ENCODE results near the gene REEP5.
A peak's percentile ranks its signal among the peaks of the same experiment; 100 is the strongest.

The REEP5 gene

DNA sequence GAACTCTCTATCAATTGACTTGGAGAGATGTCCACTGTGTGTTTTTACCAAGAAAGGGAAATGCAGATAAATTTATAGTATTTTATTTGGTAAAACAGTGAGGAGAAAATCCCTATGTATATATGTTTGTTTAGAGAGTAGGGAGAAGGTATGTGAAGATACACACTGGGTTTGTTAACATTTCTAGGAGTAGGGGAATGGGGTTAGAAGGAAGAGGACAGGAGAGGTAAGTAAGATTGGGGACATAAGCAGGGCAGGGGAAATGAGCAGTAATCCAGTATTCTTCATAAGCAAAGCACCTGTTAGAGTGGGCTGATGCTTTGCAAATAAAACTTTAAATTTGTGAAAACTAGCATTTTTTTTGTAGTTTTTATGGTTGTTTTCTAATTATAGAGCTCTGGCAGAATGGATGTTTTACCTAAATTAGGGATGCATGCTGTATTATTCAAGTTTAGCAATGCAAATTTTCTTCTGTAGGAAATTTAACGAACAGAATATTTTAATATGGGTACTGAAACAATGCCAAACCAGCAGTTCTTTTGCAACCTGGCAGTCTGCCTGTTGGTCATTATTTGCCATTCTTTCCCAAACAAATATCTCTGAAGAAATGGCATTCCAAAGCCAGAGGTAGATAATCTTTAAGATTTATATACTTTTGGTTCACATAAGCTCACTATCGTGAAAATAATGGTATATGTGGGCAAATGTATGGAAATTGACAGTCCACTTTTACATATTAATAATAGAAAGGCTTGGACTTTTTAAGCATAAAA is 35.2 kb upstream of the REEP5 start:
- Histone ChIP-seq H3K36me3 (ENCODE audit: control insufficient read depth, insufficient read depth, low read length, severe bottlenecking) (no peaks in the 10 kb centered on the region), H3K4me3 (ENCODE audit: low read length) (no peak overlapping the region), H3K9ac (ENCODE audit: low read length) (no peak overlapping the region), H3K4me1 (ENCODE audit: control insufficient read depth, insufficient read depth, low read length) (peaks cover 32% of the 10 kb centered on the region), H3K9me3 (ENCODE audit: control insufficient read depth, low read length) (no peaks in the 10 kb centered on the region), H3K27me3 (replicated peaks; ENCODE audit: control insufficient read depth, insufficient read depth, low read length) (no peaks in the 10 kb centered on the region)
- peak; percentile 29 for DNase-seq (ENCODE audit: low read depth)

DNA sequence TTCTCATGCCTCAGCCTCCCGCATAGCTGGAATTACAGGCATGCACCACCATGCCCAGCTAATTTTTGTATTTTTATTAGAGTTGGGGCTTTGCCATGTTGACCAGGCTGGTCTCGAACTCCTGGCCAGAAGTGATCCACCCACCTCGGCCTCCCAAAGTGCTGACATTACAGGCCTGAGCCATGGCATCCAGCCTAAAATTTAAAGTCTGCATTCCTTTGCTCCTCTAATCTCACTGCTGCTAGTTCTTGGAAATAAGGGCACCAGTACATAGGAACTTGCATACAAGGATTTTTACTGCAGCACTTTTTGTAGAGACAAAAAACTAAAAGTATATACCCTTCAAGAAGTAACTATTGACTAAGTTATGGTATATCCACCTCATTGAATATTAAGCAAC is 34.6 kb upstream of the REEP5 start:
- Histone ChIP-seq H3K27me3 (replicated peaks; ENCODE audit: control insufficient read depth, insufficient read depth, low read length) (no peaks in the 10 kb centered on the region), H3K36me3 (ENCODE audit: control insufficient read depth, insufficient read depth, low read length, severe bottlenecking) (no peaks in the 10 kb centered on the region), H3K9me3 (ENCODE audit: control insufficient read depth, low read length) (no peaks in the 10 kb centered on the region), H3K9ac (ENCODE audit: low read length) (no peak overlapping the region), H3K4me1 (ENCODE audit: control insufficient read depth, insufficient read depth, low read length) (peaks cover 32% of the 10 kb centered on the region), H3K4me3 (ENCODE audit: low read length) (no peak overlapping the region)
- DNase-seq (ENCODE audit: low read depth), result no peak

DNA sequence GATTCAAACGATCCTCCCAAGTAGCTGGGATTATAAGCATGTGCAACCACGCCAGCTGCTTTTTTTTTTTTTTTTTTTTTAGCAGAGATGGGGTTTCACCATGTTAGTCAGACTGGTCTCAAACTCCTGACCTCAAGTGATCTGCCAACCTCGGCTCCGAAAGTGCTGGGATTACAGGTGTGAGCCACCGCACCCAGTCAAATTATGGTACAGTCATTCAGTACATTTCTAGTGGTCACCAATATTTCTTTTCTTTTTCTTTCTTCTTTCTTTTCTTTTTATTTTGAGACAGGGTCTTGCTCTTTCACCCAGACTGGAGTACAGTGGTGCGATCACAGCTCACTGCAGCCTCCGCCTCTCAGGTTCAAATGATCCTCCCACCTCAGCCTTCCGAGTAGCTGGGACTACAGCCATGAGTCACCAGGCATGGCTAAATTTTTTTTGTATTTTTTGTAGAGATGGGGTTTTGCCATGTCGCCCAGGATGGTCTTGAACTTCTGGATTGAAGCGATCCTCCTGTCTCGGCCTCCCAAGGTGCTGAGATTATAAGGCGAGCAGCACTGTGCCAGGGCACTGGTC is 29.2 kb upstream of the REEP5 start:
- no peak for DNase-seq (ENCODE audit: low read depth)
- Histone ChIP-seq H3K27me3 (replicated peaks; ENCODE audit: control insufficient read depth, insufficient read depth, low read length) (no peaks in the 10 kb centered on the region), H3K4me1 (ENCODE audit: control insufficient read depth, insufficient read depth, low read length) (no peaks in the 10 kb centered on the region), H3K36me3 (ENCODE audit: control insufficient read depth, insufficient read depth, low read length, severe bottlenecking) (no peaks in the 10 kb centered on the region), H3K9me3 (ENCODE audit: control insufficient read depth, low read length) (no peaks in the 10 kb centered on the region), H3K4me3 (ENCODE audit: low read length) (no peak overlapping the region), H3K9ac (ENCODE audit: low read length) (no peak overlapping the region)

DNA sequence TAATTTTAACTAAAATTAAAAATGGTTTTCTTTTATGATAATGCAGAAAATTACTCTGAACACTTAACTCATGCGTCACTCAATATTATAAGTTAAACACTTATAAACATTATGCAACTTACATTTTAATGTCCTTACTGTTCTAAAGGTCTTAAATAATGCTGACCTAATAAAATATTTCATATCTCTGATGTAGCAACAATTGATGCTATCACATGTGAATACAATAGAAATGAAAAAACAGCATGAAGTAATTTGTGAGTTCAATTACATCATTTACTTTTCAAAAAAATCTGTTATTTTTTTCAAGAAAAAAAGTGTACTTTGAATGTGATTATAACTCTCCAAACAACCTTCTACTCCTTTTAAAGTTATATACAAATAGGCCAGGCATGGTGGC is 26.4 kb upstream of the REEP5 start:
- Histone ChIP-seq H3K36me3 (ENCODE audit: control insufficient read depth, insufficient read depth, low read length, severe bottlenecking) (no peaks in the 10 kb centered on the region), H3K9ac (ENCODE audit: low read length) (no peak overlapping the region), H3K9me3 (ENCODE audit: control insufficient read depth, low read length) (no peaks in the 10 kb centered on the region), H3K27me3 (replicated peaks; ENCODE audit: control insufficient read depth, insufficient read depth, low read length) (no peaks in the 10 kb centered on the region), H3K4me1 (ENCODE audit: control insufficient read depth, insufficient read depth, low read length) (no peaks in the 10 kb centered on the region), H3K4me3 (ENCODE audit: low read length) (no peak overlapping the region)
- DNase-seq (ENCODE audit: low read depth), result no peak

DNA sequence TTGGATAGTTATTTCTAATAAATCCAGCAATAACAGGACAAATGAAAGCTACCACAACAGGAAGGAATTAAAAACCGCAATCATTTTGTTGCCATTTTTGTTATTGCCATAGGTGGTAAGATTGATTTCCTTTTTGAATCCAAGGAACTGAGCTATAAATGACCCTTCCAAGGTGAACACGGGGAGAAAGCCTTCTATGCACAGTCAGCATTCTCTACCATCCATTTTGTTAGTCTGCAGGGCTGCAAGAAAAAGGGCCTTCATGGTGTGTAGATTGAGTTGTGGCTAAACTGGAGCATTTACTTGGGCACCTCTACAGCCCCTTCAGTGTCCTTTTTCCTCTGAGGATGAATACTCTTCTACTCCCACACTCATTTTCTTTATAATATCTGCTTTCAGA is 18.6 kb upstream of the REEP5 start:
- no peaks in the 10 kb centered on the region for H3K9me3 ChIP-seq (ENCODE audit: control insufficient read depth, low read length)
- no peak overlapping the region for H3K9ac ChIP-seq (ENCODE audit: low read length)
- peaks cover 1% of the 10 kb centered on the region for H3K4me1 ChIP-seq (ENCODE audit: control insufficient read depth, insufficient read depth, low read length)
- H3K36me3 ChIP-seq (ENCODE audit: control insufficient read depth, insufficient read depth, low read length, severe bottlenecking), result no peaks in the 10 kb centered on the region
- H3K4me3 ChIP-seq (ENCODE audit: low read length), result no peak overlapping the region
- no peaks in the 10 kb centered on the region for H3K27me3 ChIP-seq (replicated peaks; ENCODE audit: control insufficient read depth, insufficient read depth, low read length)
- no peak for DNase-seq (ENCODE audit: low read depth)

DNA sequence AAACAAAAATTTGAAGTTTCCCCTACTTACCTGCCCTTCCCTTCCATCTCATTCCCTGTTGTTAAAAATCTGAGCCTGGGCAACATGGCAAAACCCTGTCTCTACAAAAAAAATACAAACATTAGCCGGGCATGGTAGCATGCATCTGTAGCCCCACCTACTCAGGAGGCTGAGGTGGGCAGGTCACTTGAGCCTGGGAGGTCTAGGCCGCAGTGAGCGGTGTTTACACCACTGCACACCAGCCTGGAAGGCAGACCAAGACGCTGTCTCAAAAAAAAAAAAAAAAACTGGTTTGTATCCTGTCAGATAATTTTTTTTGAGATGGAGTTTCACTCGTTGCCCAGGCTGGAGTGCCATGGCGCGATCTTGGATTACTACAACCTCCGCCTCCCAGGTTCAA is 16.3 kb upstream of the REEP5 start:
- H3K4me3 ChIP-seq (ENCODE audit: low read length), result no peak overlapping the region
- no peaks in the 10 kb centered on the region for H3K27me3 ChIP-seq (replicated peaks; ENCODE audit: control insufficient read depth, insufficient read depth, low read length)
- no peaks in the 10 kb centered on the region for H3K9me3 ChIP-seq (ENCODE audit: control insufficient read depth, low read length)
- H3K36me3 ChIP-seq (ENCODE audit: control insufficient read depth, insufficient read depth, low read length, severe bottlenecking), result no peaks in the 10 kb centered on the region
- no peak for DNase-seq (ENCODE audit: low read depth)
- no peak overlapping the region for H3K9ac ChIP-seq (ENCODE audit: low read length)
- H3K4me1 ChIP-seq (ENCODE audit: control insufficient read depth, insufficient read depth, low read length), result peaks cover 13% of the 10 kb centered on the region

DNA sequence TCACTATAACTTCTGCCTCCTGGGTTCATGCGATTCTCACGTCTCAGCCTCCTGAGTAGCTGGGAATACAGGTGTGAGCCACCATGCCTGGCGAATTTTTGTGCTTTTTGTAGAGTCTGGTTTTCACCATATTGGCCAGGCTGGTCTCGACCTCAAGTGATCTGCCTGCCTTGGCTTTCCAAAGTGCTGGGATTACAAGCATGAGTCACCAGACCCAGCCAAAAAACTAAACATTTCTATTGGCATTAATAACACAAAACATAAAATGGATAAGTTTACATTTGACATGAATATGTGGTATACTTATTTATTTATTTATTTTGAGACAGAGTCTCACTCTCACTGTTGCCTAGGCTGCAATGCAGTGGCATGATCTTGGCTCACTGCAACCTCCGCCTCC is 13.6 kb upstream of the REEP5 start:
- peak; percentile 24 for DNase-seq (ENCODE audit: low read depth)
- Histone ChIP-seq H3K4me3 (ENCODE audit: low read length) (no peak overlapping the region), H3K9ac (ENCODE audit: low read length) (no peak overlapping the region), H3K9me3 (ENCODE audit: control insufficient read depth, low read length) (no peaks in the 10 kb centered on the region), H3K27me3 (replicated peaks; ENCODE audit: control insufficient read depth, insufficient read depth, low read length) (no peaks in the 10 kb centered on the region), H3K36me3 (ENCODE audit: control insufficient read depth, insufficient read depth, low read length, severe bottlenecking) (no peaks in the 10 kb centered on the region), H3K4me1 (ENCODE audit: control insufficient read depth, insufficient read depth, low read length) (peaks cover 13% of the 10 kb centered on the region)

DNA sequence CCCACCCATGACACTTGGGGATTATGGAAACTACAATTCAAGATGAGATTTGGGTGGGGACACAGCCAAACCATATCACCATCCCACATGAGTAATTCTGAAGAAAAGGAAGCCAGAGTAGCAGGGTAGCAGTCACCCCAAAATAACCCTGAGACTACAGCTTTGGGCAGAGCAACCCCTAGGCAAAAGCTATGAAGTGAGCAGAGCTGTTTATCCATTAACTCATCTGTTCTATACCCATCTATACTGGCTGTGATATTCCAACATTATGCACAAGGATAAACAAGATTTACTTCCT is 12.3 kb upstream of the REEP5 start:
- Histone ChIP-seq H3K36me3 (ENCODE audit: control insufficient read depth, insufficient read depth, low read length, severe bottlenecking) (no peaks in the 10 kb centered on the region), H3K4me1 (ENCODE audit: control insufficient read depth, insufficient read depth, low read length) (peaks cover 13% of the 10 kb centered on the region), H3K27me3 (replicated peaks; ENCODE audit: control insufficient read depth, insufficient read depth, low read length) (no peaks in the 10 kb centered on the region), H3K9me3 (ENCODE audit: control insufficient read depth, low read length) (no peaks in the 10 kb centered on the region), H3K4me3 (ENCODE audit: low read length) (no peak overlapping the region), H3K9ac (ENCODE audit: low read length) (no peak overlapping the region)
- no peak for DNase-seq (ENCODE audit: low read depth)

DNA sequence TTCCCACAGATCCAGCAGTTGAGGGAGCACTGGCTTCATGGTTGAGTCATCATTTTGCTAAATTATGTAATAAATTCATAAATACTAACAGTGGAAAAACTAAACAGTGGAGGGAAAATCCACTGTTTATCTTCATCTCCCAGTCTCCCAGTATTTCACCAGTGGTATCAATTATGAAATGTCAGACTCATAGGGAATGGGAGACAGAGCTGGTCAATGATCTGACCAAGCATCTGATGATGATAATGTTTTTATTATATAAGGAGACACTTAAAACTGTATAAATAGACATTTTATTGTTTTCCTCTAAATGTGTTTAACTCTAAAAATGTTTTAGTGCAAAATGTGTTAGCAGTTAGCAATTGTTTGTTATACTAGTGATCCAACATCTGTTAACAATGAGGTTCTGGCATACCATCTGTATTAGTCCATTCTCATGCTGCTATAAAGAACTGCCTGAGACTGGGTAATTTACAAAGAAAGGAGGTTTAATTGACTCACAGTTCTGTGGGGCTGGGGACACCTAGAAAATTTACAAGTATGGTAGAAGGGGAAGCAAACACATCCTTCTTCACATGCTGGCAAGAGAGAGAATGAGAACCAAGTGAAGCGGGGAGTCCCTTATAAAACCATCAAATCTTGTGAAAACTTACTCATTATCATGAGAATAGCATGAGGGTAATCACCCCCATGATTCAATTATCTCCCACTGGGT is 11.8 kb upstream of the REEP5 start:
- Histone ChIP-seq H3K36me3 (ENCODE audit: control insufficient read depth, insufficient read depth, low read length, severe bottlenecking) (no peaks in the 10 kb centered on the region), H3K9ac (ENCODE audit: low read length) (no peak overlapping the region), H3K4me1 (ENCODE audit: control insufficient read depth, insufficient read depth, low read length) (peaks cover 13% of the 10 kb centered on the region), H3K9me3 (ENCODE audit: control insufficient read depth, low read length) (no peaks in the 10 kb centered on the region), H3K27me3 (replicated peaks; ENCODE audit: control insufficient read depth, insufficient read depth, low read length) (no peaks in the 10 kb centered on the region), H3K4me3 (ENCODE audit: low read length) (no peak overlapping the region)
- peak; percentile 80 for DNase-seq (ENCODE audit: low read depth)

DNA sequence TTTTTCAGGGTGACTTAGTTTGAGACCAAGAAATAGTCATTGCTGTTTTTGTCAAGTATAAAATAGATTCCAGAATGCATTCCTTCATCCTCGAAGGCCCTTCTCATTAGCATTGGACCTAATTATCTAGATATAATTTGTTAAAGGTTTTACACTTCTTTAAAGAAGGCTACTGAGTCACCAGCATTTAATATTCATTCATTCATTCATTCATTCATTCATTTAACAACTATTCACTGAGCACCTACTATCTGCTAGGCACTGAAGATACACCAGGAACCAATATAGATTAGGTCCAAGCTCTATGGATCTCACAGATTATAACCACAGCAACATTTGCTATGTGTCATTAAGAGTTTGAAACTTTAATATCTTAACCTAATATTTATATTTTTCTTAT is 11.1 kb upstream of the REEP5 start:
- H3K36me3 ChIP-seq (ENCODE audit: control insufficient read depth, insufficient read depth, low read length, severe bottlenecking), result no peaks in the 10 kb centered on the region
- H3K4me1 ChIP-seq (ENCODE audit: control insufficient read depth, insufficient read depth, low read length), result peaks cover 13% of the 10 kb centered on the region
- H3K9ac ChIP-seq (ENCODE audit: low read length), result no peak overlapping the region
- no peaks in the 10 kb centered on the region for H3K9me3 ChIP-seq (ENCODE audit: control insufficient read depth, low read length)
- H3K4me3 ChIP-seq (ENCODE audit: low read length), result no peak overlapping the region
- H3K27me3 ChIP-seq (replicated peaks; ENCODE audit: control insufficient read depth, insufficient read depth, low read length), result no peaks in the 10 kb centered on the region
- no peak for DNase-seq (ENCODE audit: low read depth)

DNA sequence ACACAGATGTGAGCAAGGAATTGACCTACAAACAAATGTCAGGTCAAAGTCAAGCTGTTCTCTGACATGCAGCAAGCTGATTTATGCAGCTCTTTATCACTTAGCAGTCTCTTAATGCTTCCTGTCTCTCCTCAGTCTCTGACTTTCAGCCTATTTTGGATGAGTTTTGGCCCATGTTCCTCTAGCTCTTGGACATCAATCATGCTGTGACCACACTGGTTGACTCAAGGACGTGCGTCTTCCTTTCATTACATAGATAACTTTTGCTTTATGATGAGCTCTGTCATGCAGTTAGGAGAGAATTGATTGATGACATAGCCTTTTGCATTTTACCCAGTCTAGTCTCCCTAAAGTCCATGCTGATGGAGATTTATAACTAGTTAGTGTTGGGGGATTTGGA is 9.4 kb upstream of the REEP5 start:
- no peak for DNase-seq (ENCODE audit: low read depth)
- Histone ChIP-seq H3K9me3 (ENCODE audit: control insufficient read depth, low read length) (no peaks in the 10 kb centered on the region), H3K9ac (ENCODE audit: low read length) (no peak overlapping the region), H3K4me1 (ENCODE audit: control insufficient read depth, insufficient read depth, low read length) (peaks cover 13% of the 10 kb centered on the region), H3K36me3 (ENCODE audit: control insufficient read depth, insufficient read depth, low read length, severe bottlenecking) (no peaks in the 10 kb centered on the region), H3K27me3 (replicated peaks; ENCODE audit: control insufficient read depth, insufficient read depth, low read length) (no peaks in the 10 kb centered on the region), H3K4me3 (ENCODE audit: low read length) (no peak overlapping the region)

DNA sequence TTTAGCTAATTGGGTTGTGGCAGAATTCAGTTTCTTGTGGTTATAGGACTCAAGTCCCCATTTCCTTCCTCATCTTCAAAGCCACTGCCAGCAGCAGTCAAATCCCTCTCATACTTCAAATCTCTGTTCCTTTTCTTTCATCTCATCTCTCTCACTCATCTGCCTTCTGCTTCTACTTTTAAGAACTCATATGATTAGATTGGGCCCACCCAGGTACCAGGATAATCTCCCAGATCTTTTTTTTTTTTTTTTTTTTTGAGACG is 8.0 kb upstream of the REEP5 start:
- peaks cover 9% of the 10 kb centered on the region for H3K4me1 ChIP-seq (ENCODE audit: control insufficient read depth, insufficient read depth, low read length)
- DNase-seq (ENCODE audit: low read depth), result no peak
- no peaks in the 10 kb centered on the region for H3K9me3 ChIP-seq (ENCODE audit: control insufficient read depth, low read length)
- no peaks in the 10 kb centered on the region for H3K36me3 ChIP-seq (ENCODE audit: control insufficient read depth, insufficient read depth, low read length, severe bottlenecking)
- H3K9ac ChIP-seq (ENCODE audit: low read length), result no peak overlapping the region
- no peaks in the 10 kb centered on the region for H3K27me3 ChIP-seq (replicated peaks; ENCODE audit: control insufficient read depth, insufficient read depth, low read length)
- no peak overlapping the region for H3K4me3 ChIP-seq (ENCODE audit: low read length)

All from adipocyte (in vitro differentiated cells).